GM18519 (cell line): Measurements from ENCODE around the gene SLC26A9.
"Not testable (repeated sequence)": the region's sequence is repeated elsewhere in the genome, so short reads cannot be mapped to it uniquely, and the experiment has no call there.

Experiments used
- ATAC-seq: cut with Tn5 transposase; IDR thresholded peaks from one replicate; pipeline ENCODE4 v1.9.1; 2021; ENCODE audit warnings: mild to moderate bottlenecking, moderate library complexity; ENCODE audit not compliant: unreplicated experiment, low FRiP score

Gene SLC26A9

GRCh38 chr1:205907794-205908193 lies 35.5 kb downstream of the SLC26A9 start:
- no peak for ATAC-seq

DNA sequence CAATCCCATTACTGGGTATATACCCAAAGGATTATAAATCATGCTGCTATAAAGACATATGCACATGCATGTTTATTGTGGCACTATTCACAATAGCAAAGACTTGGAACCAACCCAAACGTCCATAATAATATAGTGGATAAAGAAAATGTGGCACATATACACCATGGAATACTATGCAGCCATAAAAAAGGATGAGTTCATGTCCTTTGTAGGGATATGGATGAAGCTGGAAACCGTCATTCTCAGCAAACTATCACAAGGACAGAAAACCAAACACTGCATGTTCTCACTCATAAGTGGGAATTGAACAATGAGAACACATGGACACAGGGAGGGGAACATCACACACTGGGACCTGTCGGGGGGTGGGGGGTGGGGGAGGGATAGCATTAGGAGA lies 38.2 kb downstream of the SLC26A9 start:
- ATAC-seq, result not testable (repeated sequence)

DNA sequence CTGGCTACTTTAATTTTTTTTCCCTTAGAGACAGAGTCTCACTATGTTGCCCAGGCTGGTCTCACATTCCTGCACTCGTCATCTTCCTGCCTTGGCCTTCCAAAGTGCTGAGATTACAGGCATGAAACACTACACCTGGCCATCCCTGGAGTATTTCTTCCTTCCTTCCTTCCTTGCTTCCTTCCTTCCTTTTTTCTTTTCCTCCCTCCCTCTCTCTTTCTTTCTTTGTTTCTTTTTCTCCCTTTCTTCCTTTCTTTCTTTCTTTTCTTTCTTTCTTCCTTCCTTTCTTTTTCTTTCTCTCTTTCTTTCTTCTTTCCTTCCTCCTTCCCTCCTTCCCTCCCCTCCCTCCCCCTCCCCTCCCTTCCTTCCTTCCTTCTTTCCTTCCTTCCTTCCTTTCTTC lies 46.9 kb downstream of the SLC26A9 start:
- ATAC-seq, result no peak

DNA sequence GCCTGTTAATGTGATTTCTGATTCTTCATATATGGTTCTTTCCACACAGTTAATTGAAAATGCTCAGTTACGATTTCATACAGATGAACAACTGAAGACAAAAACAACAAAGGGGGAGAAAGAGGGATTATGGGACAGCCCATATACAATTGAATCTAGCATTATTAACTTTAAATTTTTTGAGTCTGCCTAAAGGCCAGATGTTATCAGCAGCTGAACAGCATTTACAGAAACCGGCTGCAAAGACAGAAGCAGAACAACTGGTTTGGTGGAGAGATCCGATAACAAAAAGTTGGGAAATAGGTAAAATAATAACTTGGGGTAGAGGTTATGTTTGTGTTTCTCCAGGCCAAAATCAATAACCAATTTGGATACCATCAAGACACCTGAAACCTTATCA lies 49.1 kb downstream of the SLC26A9 start:
- not testable (repeated sequence) for ATAC-seq

DNA sequence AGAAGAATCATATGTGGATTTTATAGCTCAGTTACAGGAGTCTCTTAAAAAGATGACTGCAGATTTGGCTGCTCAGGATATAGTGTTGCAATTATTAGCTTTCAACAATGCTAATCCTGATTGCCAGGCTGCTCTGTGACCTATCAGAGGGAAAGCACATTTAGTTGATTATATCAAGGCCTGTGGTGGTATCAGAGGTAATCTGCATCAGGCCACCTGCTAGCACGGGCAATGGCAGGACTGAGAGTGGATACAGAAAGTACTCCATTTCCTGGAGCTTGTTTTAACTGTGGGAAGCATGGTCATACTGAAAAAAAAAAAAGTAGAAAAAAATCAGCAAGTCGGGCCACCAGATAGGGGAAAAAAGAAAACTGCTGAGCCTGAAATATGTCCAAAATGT lies 51.1 kb downstream of the SLC26A9 start:
- not testable (repeated sequence) for ATAC-seq

DNA sequence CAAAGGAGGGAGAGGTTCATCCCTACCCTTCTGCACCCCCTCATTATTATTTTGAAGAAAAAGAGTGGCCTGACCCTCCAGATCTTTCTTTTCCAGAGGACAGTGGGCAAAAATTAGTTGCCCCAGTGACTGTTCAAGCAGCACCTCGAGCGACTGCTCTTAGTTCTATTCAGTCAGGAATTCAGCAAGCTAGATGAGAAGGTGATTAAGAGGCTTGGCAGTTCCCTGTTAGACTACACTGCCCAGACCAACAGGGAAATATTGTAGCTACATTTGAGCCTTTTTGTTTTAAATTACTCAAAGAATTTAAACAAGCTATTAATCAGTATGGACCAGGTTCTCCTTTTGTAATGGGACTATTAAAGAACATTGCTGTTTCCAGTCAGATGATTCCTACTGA lies 51.8 kb downstream of the SLC26A9 start:
- not testable (repeated sequence) for ATAC-seq

GRCh38 chr1:205890631-205891030 lies 52.6 kb downstream of the SLC26A9 start:
- ATAC-seq, result not testable (repeated sequence)

GRCh38 chr1:205889706-205890105 lies 53.5 kb downstream of the SLC26A9 start:
- not testable (repeated sequence) for ATAC-seq

DNA sequence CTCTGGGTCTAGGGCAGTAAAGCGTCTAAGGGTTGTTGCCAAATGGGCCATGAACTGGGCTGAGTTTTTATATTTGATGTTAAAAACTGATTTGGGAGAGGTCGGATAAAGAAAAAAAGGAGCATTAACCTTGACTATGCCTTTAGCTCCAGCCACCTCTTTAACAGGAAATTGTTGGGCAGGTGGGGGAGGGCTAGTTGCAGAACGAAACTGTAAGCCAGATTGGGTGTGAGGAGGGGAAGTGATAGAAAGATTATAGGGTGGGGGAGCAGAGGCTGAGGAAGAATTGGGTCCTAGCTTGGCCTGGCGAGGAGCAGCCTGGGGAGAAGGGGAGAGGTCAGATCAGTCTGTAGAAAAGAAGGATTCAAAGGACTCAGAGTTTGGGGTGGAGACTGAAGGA lies 54.2 kb downstream of the SLC26A9 start:
- not testable (repeated sequence) for ATAC-seq

GRCh38 chr1:205883792-205884191 lies 59.5 kb downstream of the SLC26A9 start:
- ATAC-seq, result no peak

DNA sequence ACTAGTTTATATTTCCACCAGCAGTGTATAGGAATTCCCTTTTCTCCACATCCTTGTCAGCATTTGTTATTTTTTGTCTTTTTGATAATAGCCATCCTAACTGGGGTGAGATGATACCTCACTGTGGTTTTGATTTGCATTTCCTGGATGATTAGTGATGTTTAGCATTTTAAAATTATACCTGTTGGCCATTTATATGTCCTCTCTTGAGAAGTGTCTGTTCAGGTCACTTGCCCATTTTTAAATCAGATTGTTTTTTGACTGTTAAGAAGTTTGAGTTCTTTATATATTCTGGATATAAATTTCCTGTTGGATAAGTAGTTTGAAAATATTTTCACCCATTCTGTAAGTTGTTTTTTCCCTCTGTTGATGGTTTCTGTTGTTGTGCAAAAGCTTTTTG lies 62.3 kb downstream of the SLC26A9 start:
- ATAC-seq, result no peak

DNA sequence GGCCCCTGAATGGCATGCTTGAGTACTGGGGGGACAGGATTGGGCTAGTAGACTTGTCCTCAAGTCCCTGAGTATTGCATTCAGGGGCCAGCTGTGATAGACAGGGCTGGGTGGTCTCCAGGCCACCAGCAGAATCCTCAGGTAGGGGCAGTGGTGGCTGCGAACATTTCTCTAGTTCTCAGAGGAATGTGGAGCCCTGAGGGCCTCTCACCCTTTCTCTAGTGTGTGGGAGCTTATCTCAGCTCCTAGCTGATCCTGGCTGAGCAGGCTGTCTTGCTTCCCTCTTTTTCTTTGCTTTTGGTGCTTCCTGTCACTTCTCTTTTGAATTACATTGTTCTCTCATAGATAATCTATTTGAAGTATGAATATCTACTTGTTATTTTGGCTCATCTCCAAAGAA lies 63.3 kb downstream of the SLC26A9 start:
- no peak for ATAC-seq

DNA sequence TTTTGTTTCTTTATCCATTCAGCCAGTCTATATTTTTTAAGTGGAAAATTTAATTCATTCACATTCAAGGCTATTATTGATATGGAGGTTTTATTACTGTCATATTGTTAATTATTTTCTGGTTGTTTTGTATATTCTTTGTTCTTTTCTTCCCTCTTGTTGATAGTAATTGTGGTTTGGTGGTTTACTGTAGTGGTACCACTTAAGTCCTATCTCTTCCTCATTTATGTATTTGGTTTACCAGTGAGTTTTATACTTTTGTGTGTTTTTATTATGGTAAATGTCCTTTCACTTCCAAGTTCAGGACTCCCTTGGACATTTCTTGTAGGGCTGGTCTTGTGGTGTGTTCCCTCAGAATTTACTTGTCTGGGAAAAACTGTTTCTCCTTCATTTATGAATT lies 65.2 kb downstream of the SLC26A9 start:
- no peak for ATAC-seq

DNA sequence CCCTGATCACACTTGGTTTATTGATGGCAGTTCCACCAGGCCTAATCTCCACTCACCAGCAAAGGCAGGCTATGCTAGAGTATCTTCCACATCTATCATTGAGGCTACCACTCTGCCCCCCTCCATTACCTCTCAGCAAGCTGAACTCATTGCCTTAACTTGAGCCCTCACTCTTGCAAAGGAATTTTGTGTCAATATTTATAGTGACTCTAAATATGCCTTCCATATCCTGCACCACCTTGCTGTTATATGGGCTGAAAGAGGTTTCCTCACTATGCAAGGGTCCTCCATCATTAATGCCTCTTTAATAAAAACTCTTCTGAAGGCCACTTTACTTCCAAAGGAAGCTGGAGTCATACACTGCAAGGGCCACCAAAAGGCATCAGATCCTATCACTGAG lies 70.1 kb downstream of the SLC26A9 start:
- ATAC-seq, result not testable (repeated sequence)

DNA sequence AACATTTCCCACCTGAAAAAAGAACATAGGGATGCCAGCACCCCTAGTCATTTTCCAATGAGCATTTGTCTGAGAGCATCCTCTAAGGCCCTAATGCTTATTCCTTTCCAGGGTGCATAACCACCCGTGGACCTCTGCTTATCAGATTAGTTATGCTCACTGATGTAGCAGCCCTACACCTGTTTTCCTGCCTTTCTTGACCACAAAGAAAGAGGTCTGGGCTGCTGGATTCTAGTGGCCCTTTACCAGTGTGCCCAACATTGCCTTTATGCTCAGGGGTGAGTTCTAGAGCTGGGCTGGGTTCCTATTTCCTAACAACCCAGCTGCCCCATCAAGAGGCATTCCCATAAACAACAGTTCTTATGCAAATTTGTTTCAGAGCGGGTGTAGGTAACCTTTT lies 73.0 kb downstream of the SLC26A9 start:
- no peak for ATAC-seq
